SK-N-SH (cell line): ENCODE data around the gene WDR74. TPM values are rescaled to one million over a fixed set of nuclear protein-coding genes. Genes with fewer than 3 reads are reported as not detected.
A peak's percentile ranks its signal among the peaks of the same experiment; 100 is the strongest.

Source experiments
- CTCF ChIA-PET: fragments of 300-600, 350-600 bp; formaldehyde crosslinking; extraction: SDS; loops from one replicate; lab custom pipeline; 2021; lab: Yijun Ruan, JAX
- POLR2A ChIA-PET: fragments of 350-600 bp; sonication (Branson Sonifier 250); formaldehyde crosslinking; extraction: SDS; loops from one replicate; lab custom pipeline; 2020; ENCODE audit warnings: antibody characterized with exemption, inconsistent platforms; lab: Yijun Ruan, JAX
- DNase-seq: peaks from one replicate; pipeline ENCODE4 v3.0.0; 2012
- H2AFZ ChIP-seq: fragments of 200-600 bp; sonication (generic); 2 replicates; pipeline ENCODE4 v1.8.1; 2016; ENCODE audit warnings: antibody characterized with exemption, mild to moderate bottlenecking, low read depth
- H3F3A ChIP-seq: fragments of 200-600 bp; sonication (generic); replicated peaks from 2 replicates; pipeline ENCODE3; 2016; ENCODE audit warnings: antibody characterized with exemption, mild to moderate bottlenecking; ENCODE audit not compliant: insufficient read depth
- H3K27ac ChIP-seq, 2 experiments: fragments of 200-500 bp in 1 of 2; fragments of 200-600 bp in 1 of 2; sonication (Bioruptor generic) in 1 of 2; sonication (generic), shearing (Covaris generic) in 1 of 2; 2 replicates each; pipeline versions ENCODE4 v1.5.1 to v1.6.1; 2014 to 2016; ENCODE audit warnings: low read depth in 2 of 2, inconsistent platforms in 1 of 2, low read length in 1 of 2, mild to moderate bottlenecking in 1 of 2, mixed read lengths in 1 of 2
- H3K27me3 ChIP-seq: fragments of 200-600 bp; sonication (generic), shearing (Covaris generic); 2 replicates; pipeline ENCODE4 v1.6.1; 2016; ENCODE audit warnings: mixed run types; ENCODE audit not compliant: insufficient read depth
- H3K36me3 ChIP-seq, 2 experiments: fragments of 200-500 bp in 1 of 2; fragments of 200-600 bp in 1 of 2; sonication (Bioruptor generic) in 1 of 2; sonication (generic) in 1 of 2; replicated peaks in 1 of 2; 2 replicates each; pipeline versions ENCODE3 to v1.5.1; 2014 to 2016; ENCODE audit warnings: low read length in 1 of 2, mild to moderate bottlenecking in 1 of 2; ENCODE audit not compliant: insufficient read depth in 2 of 2, control insufficient read depth in 1 of 2
- H3K4me1 ChIP-seq, 2 experiments: fragments of 200-500 bp in 1 of 2; fragments of 200-600 bp in 1 of 2; sonication (Bioruptor generic) in 1 of 2; sonication (generic), shearing (Covaris generic) in 1 of 2; 2 replicates each; pipeline versions ENCODE4 v1.5.1 to v1.6.1; 2014 to 2016; ENCODE audit warnings: low read depth in 1 of 2, low read length in 1 of 2, mixed run types in 1 of 2; ENCODE audit not compliant: insufficient read depth in 2 of 2, control insufficient read depth in 1 of 2
- H3K4me2 ChIP-seq: fragments of 200-600 bp; sonication (generic), shearing (Covaris generic); 2 replicates; pipeline ENCODE4 v1.6.1; 2017; ENCODE audit warnings: mixed run types
- H3K4me3 ChIP-seq, 2 experiments: fragments of 200-500 bp in 1 of 2; fragments of 200-600 bp in 1 of 2; sonication (Bioruptor generic) in 1 of 2; sonication (generic), shearing (Covaris generic) in 1 of 2; 2 replicates each; pipeline versions ENCODE4 v1.5.1 to v1.8.1; 2014 to 2016; ENCODE audit warnings: low read depth in 2 of 2, inconsistent platforms in 1 of 2, low read length in 1 of 2, mild to moderate bottlenecking in 1 of 2, mixed read lengths in 1 of 2, moderate library complexity in 1 of 2
- H3K79me2 ChIP-seq: fragments of 200-600 bp; sonication (generic); 2 replicates; pipeline ENCODE4 v1.8.1; 2017; ENCODE audit warnings: mild to moderate bottlenecking; ENCODE audit not compliant: insufficient read depth
- H3K9ac ChIP-seq: fragments of 200-600 bp; sonication (generic); 2 replicates; pipeline ENCODE4 v1.6.1; 2017; ENCODE audit warnings: mixed run types
- H3K9me2 ChIP-seq: fragments of 200-600 bp; sonication (generic); 2 replicates; pipeline ENCODE4 v1.6.1; 2017; ENCODE audit warnings: mixed run types
- H3K9me3 ChIP-seq: fragments of 200-600 bp; sonication (generic); 2 replicates; pipeline ENCODE4 v1.6.1; 2017; ENCODE audit warnings: mixed run types, mild to moderate bottlenecking, moderate library complexity
- H4K20me1 ChIP-seq: fragments of 200-600 bp; sonication (generic); 2 replicates; pipeline ENCODE4 v1.6.1; 2017; ENCODE audit warnings: mild to moderate bottlenecking, mixed run types; ENCODE audit not compliant: insufficient read depth
- CHD2 ChIP-seq: fragments of 150-350 bp; IDR thresholded peaks from 2 replicates; pipeline ENCODE4 v1.6.1; 2018; ENCODE audit warnings: low read length; ENCODE audit not compliant: partially characterized antibody
- ELF1 ChIP-seq: IDR thresholded peaks from 2 replicates; pipeline ENCODE4 v1.4.0; 2012
- EP300 ChIP-seq, 2 experiments: IDR thresholded peaks; 2 replicates each; pipeline versions ENCODE4 v1.4.0 to v1.6.1; 2012; ENCODE audit warnings: borderline replicate concordance in 1 of 2, low read depth in 1 of 2, low read length in 1 of 2
- FOSL2 ChIP-seq: IDR thresholded peaks from 2 replicates; pipeline ENCODE4 v1.4.0; 2012; ENCODE audit warnings: low read depth, mild to moderate bottlenecking, moderate library complexity, borderline replicate concordance
- FOXM1 ChIP-seq: IDR thresholded peaks from 2 replicates; pipeline ENCODE4 v1.4.0; 2012; ENCODE audit warnings: low read depth, mild to moderate bottlenecking
- GATA2 ChIP-seq: sonication (generic); formaldehyde crosslinking; IDR thresholded peaks from 2 replicates; pipeline ENCODE4 v1.5.0; 2020; ENCODE audit warnings: mild to moderate bottlenecking, missing genetic modification reagents
- MAX ChIP-seq: IDR thresholded peaks from 2 replicates; pipeline ENCODE4 v1.4.0; 2012; ENCODE audit warnings: low read depth
- MEF2A ChIP-seq: IDR thresholded peaks from 2 replicates; pipeline ENCODE4 v1.4.0; 2012; ENCODE audit warnings: low read depth, borderline replicate concordance
- MXI1 ChIP-seq: IDR thresholded peaks from 2 replicates; pipeline ENCODE4 v1.6.1; 2012; ENCODE audit warnings: mild to moderate bottlenecking, low read depth, low read length, improper control_type of control experiment
- NFIC ChIP-seq: IDR thresholded peaks from 2 replicates; pipeline ENCODE4 v1.4.0; 2012; ENCODE audit warnings: borderline replicate concordance
- PBX3 ChIP-seq: IDR thresholded peaks from 2 replicates; pipeline ENCODE4; 2012
- POLR2AphosphoS5 ChIP-seq: IDR thresholded peaks from 2 replicates; pipeline ENCODE4 v1.6.1; 2012; ENCODE audit warnings: low read depth, low read length
- RFX5 ChIP-seq: IDR thresholded peaks from 2 replicates; pipeline ENCODE4 v1.6.1; 2012; ENCODE audit warnings: mild to moderate bottlenecking, improper control_type of control experiment, low read length
- RXRA ChIP-seq: IDR thresholded peaks from 2 replicates; pipeline ENCODE4 v1.4.0; 2012; ENCODE audit warnings: low read depth, mild to moderate bottlenecking, borderline replicate concordance
- TAF1 ChIP-seq: IDR thresholded peaks from 2 replicates; pipeline ENCODE4 v1.6.1; 2012; ENCODE audit warnings: low read depth, mild to moderate bottlenecking, low read length, moderate library complexity, borderline replicate concordance
- USF1 ChIP-seq: IDR thresholded peaks from 2 replicates; pipeline ENCODE4 v1.4.0; 2012; ENCODE audit warnings: low read depth, borderline replicate concordance
- ZBTB33 ChIP-seq: IDR thresholded peaks from 2 replicates; pipeline ENCODE4 v1.4.0; 2012; ENCODE audit warnings: low read depth, borderline replicate concordance
- WGBS: methylation state at CpG from one replicate; pipeline ENCODE4 v1.1.6; 2017; ENCODE audit warnings: low lambda C conversion rate; 5-methylcytosine and 5-hydroxymethylcytosine counted together
- polyA plus RNA-seq, 3 experiments: library from polyadenylated mRNA; depleted of rRNA; stranded (reverse); fragments of >200 nt; gene quantifications; 2 replicates each; pipeline ENCODE4 v1.2.3, GENCODE V29; 2012

WDR74 gene
- polyA plus RNA-seq, 1 of the 3 experiments (the other 2 are of a cell fraction) = 132 TPM

- Histone ChIP-seq H3K79me2 (peaks cover 59% of the 10 kb centered on the region), H3K4me2 (no peak overlapping the region; the same call in none of the 2 replicates), H3K4me3 (no peak overlapping the region), H3K9ac (no peak overlapping the region), H3F3A (peaks cover 51% of the 10 kb centered on the region), H4K20me1 (no peaks in the 10 kb centered on the region), H3K9me3 (no peaks in the 10 kb centered on the region), H3K27ac (peak overlapping the region in 1 of 2 experiments; percentile 33; a peak in 1 of 4 replicates), H3K9me2 (no peaks in the 10 kb centered on the region), H3K27me3 (no peaks in the 10 kb centered on the region), H3K4me1 (peaks cover 9 to 30% of the 10 kb centered on the region in 2 experiments), H2AFZ (no peak overlapping the region), H3K36me3 (peaks cover 40 to 45% of the 10 kb centered on the region in 2 experiments)
- POLR2A ChIA-PET = interaction anchor here (0.7 to 2.0 kb wide), 4 partner anchors 14 to 52 kb away, joined by 3 to 10 read pairs (median 3); partner anchors contain the start of gene STX5
- CTCF ChIA-PET = interaction anchor here (0.9 to 6.6 kb wide), 6 partner anchors 16 to 109 kb away, joined by 3 to 130 read pairs (median 4); partner anchors contain the start of genes NXF1, SLC3A2 and TAF6L
- TF ChIP-seq POLR2AphosphoS5 (no peak), NFIC (no peak), ZBTB33 (no peak), TAF1 (no peak), RXRA (no peak), GATA2 (CRISPR knock-in tag) (no peak), MEF2A (no peak)
- DNase-seq = no peak
- WGBS = 80% methylated on average over 2 of the region's 3 CpGs
Measured at GRCh38 chr11:62789576-62789975, 49.8 kb downstream of the WDR74 start.

GRCh38 chr11:62788991-62789390 is 50.4 kb downstream of the WDR74 start:
- ChIA-PET CTCF (interaction anchor here (0.9 to 6.6 kb wide), 6 partner anchors 16 to 108 kb away, joined by 3 to 130 read pairs (median 4); partner anchors contain the start of genes NXF1, SLC3A2 and TAF6L), POLR2A (interaction anchor here (0.7 to 2.0 kb wide), 2 partner anchors 15 to 52 kb away, joined by 3 to 10 read pairs; no protein-coding TSS in a partner anchor)
- Histone ChIP-seq H3K36me3 (peaks cover 36 to 41% of the 10 kb centered on the region in 2 experiments), H3K4me2 (peak overlapping the region; percentile 83), H3K27me3 (no peaks in the 10 kb centered on the region), H4K20me1 (no peaks in the 10 kb centered on the region), H3K9me2 (no peaks in the 10 kb centered on the region), H2AFZ (no peak overlapping the region), H3K27ac (peak overlapping the region; percentile 23 to 33; a peak in 2 of 4 replicates), H3K4me3 (no peak overlapping the region; a peak in 1 of 4 replicates), H3F3A (peaks cover 48% of the 10 kb centered on the region), H3K4me1 (peaks cover 9 to 30% of the 10 kb centered on the region in 2 experiments), H3K9me3 (no peaks in the 10 kb centered on the region), H3K9ac (no peak overlapping the region), H3K79me2 (peaks cover 59% of the 10 kb centered on the region)
- no peak for DNase-seq
- TF ChIP-seq PBX3 = no peak
- TF ChIP-seq CHD2 = no peak
- TF ChIP-seq USF1 = no peak
- no peak for TF ChIP-seq MAX
- TF ChIP-seq EP300 (IDR thresholded peaks at IDR 0.05; ENCODE audit: borderline replicate concordance in 1 of 2, low read depth in 1 of 2, low read length in 1 of 2) = no peak
- TF ChIP-seq FOSL2 = no peak
- TF ChIP-seq FOXM1 = no peak
- no peak for TF ChIP-seq ELF1
- TF ChIP-seq MXI1 = no peak
- TF ChIP-seq RFX5 = no peak
- 84% methylated on average over 5 of the region's 5 CpGs for WGBS
